Liver (tissue), 9 donors: ENCODE data around the gene AIG1. TPM values are rescaled to one million over a fixed set of nuclear protein-coding genes. Genes with fewer than 3 reads are reported as not detected.

Experiments used
- DNase-seq: peaks from one replicate; pipeline ENCODE4 v3.0.0-alpha.2; 2017; ENCODE audit warnings: low spot score
- H3K27ac ChIP-seq, 2 donors: one replicate each; pipeline ENCODE4 v1.7.0; 2013; ENCODE audit warnings: inconsistent platforms in 2 of 2, low read length in 2 of 2, control low read depth in 1 of 2, low read depth in 1 of 2, mild to moderate bottlenecking in 1 of 2
- H3K27me3 ChIP-seq, 4 donors: one replicate each; pipeline versions ENCODE4 v1.6.1 to v1.7.0; 2013; ENCODE audit warnings: low read length in 3 of 4, inconsistent platforms in 1 of 4, mild to moderate bottlenecking in 1 of 4, moderate library complexity in 1 of 4; ENCODE audit not compliant: control insufficient read depth in 4 of 4, insufficient read depth in 4 of 4
- H3K36me3 ChIP-seq, 4 donors: one replicate each; pipeline versions ENCODE4 v1.6.1 to v1.7.0; 2013; ENCODE audit warnings: low read length in 3 of 4, mild to moderate bottlenecking in 3 of 4, low read depth in 1 of 4, moderate library complexity in 1 of 4; ENCODE audit not compliant: control insufficient read depth in 4 of 4, insufficient read depth in 3 of 4
- H3K4me1 ChIP-seq, 4 donors: one replicate each; pipeline versions ENCODE4 v1.6.1 to v1.7.0; 2013; ENCODE audit warnings: low read length in 3 of 4, mild to moderate bottlenecking in 3 of 4, moderate library complexity in 1 of 4; ENCODE audit not compliant: control insufficient read depth in 4 of 4, insufficient read depth in 4 of 4
- H3K4me3 ChIP-seq, 3 donors: one replicate each; pipeline versions ENCODE4 v1.6.1 to v1.7.0; 2013; ENCODE audit warnings: low read length in 3 of 3, control low read depth in 1 of 3, low read depth in 1 of 3, mild to moderate bottlenecking in 1 of 3
- H3K9ac ChIP-seq, 2 donors: one replicate each; pipeline ENCODE4 v1.7.0; 2013; ENCODE audit warnings: low read length in 2 of 2, mild to moderate bottlenecking in 2 of 2, moderate library complexity in 2 of 2, control low read depth in 1 of 2, low read depth in 1 of 2
- H3K9me3 ChIP-seq, 4 donors: one replicate each; pipeline versions ENCODE4 v1.6.1 to v1.7.0; 2013; ENCODE audit warnings: low read length in 3 of 4; ENCODE audit not compliant: control insufficient read depth in 4 of 4
- CTCF ChIP-seq: fragments of 150-350 bp; IDR thresholded peaks from 2 replicates; pipeline ENCODE4 v1.5.1; 2017; ENCODE audit warnings: improper control_type of control experiment, low read depth, low read length; ENCODE audit not compliant: missing input control
- EGR1 ChIP-seq, 2 donors: IDR thresholded peaks; 2 replicates each; pipeline ENCODE4 v1.6.1; 2016 to 2018; ENCODE audit warnings: antibody characterized with exemption in 2 of 2, low read depth in 2 of 2
- FOXA1 ChIP-seq: IDR thresholded peaks from 2 replicates; pipeline ENCODE4 v1.6.1; 2016; ENCODE audit warnings: antibody characterized with exemption
- FOXA2 ChIP-seq: IDR thresholded peaks from 2 replicates; pipeline ENCODE4 v1.6.1; 2016; ENCODE audit warnings: antibody characterized with exemption
- GABPA ChIP-seq, 2 donors: IDR thresholded peaks in 1 of 2; conservative IDR thresholded peaks in 1 of 2; 2 replicates each; pipeline ENCODE4 v1.6.1; 2016; ENCODE audit warnings: antibody characterized with exemption in 2 of 2, mild to moderate bottlenecking in 1 of 2, moderate library complexity in 1 of 2
- HNF4A ChIP-seq, 2 donors: conservative IDR thresholded peaks; 2 replicates each; pipeline ENCODE4 v1.6.1; 2016; ENCODE audit warnings: antibody characterized with exemption in 2 of 2, mild to moderate bottlenecking in 2 of 2
- HNF4G ChIP-seq: IDR thresholded peaks from 2 replicates; pipeline ENCODE4 v1.6.1; 2016; ENCODE audit warnings: antibody characterized with exemption
- JUND ChIP-seq, 2 donors: IDR thresholded peaks; 2 replicates each; pipeline ENCODE4 v1.6.1; 2016; ENCODE audit warnings: antibody characterized with exemption in 2 of 2
- MAX ChIP-seq: IDR thresholded peaks from 2 replicates; pipeline ENCODE4 v1.6.1; 2016; ENCODE audit warnings: antibody characterized with exemption
- NR2F2 ChIP-seq: IDR thresholded peaks from 2 replicates; pipeline ENCODE4 v1.6.1; 2016; ENCODE audit warnings: antibody characterized with exemption
- RAD21 ChIP-seq, 2 donors: IDR thresholded peaks; 2 replicates each; pipeline ENCODE4 v1.6.1; 2016; ENCODE audit warnings: antibody characterized with exemption in 2 of 2, mild to moderate bottlenecking in 2 of 2
- RXRA ChIP-seq, 2 donors: IDR thresholded peaks; 2 replicates each; pipeline ENCODE4 v1.6.1; 2017 to 2018; ENCODE audit warnings: antibody characterized with exemption in 2 of 2, mild to moderate bottlenecking in 1 of 2
- SP1 ChIP-seq: IDR thresholded peaks from 2 replicates; pipeline ENCODE4 v1.6.1; 2018; ENCODE audit warnings: antibody characterized with exemption, mild to moderate bottlenecking
- TAF1 ChIP-seq: conservative IDR thresholded peaks from 2 replicates; pipeline ENCODE4 v1.6.1; 2016; ENCODE audit warnings: antibody characterized with exemption, mild to moderate bottlenecking
- YY1 ChIP-seq: IDR thresholded peaks from 2 replicates; pipeline ENCODE4 v1.6.1; 2016; ENCODE audit warnings: antibody characterized with exemption, mild to moderate bottlenecking
- ZBTB33 ChIP-seq: IDR thresholded peaks from 2 replicates; pipeline ENCODE4 v1.6.1; 2016; ENCODE audit warnings: antibody characterized with exemption
- WGBS: extraction: QIAGEN DNeasy Blood & Tissue Kit; methylation state at CpG from one replicate; pipeline ENCODE4 v1.1.7; 2013; 5-methylcytosine and 5-hydroxymethylcytosine counted together
- polyA plus RNA-seq, 2 donors: library from polyadenylated mRNA; stranded (reverse) in 1 of 2; unstranded in 1 of 2; fragments of 200-250 nt in 1 of 2; fragments of >200 nt in 1 of 2; fragmentation: Nextera tagmentation in 1 of 2; extraction: Ambion mirVana in 1 of 2; gene quantifications; one replicate each; pipeline versions ENCODE4 v1.2.1 to v1.2.3, GENCODE V29; 2013 to 2015
- total RNA-seq, 2 donors: library from RNA; depleted of rRNA; stranded (reverse); fragments of >200 nt; gene quantifications; one replicate each; pipeline ENCODE4 v1.2.3, GENCODE V29; 2014
- TF ChIP-seq, protein P1 (sequence below): IDR thresholded peaks from 2 replicates; pipeline ENCODE4 v1.6.1; 2016; ENCODE audit warnings: antibody characterized with exemption
- TF ChIP-seq, protein P2 (sequence below): IDR thresholded peaks from 2 replicates; pipeline ENCODE4 v1.6.1; 2016; ENCODE audit warnings: antibody characterized with exemption, mild to moderate bottlenecking
- donor health status: healthy.
- donor health status: healthy.
- donor health status: healthy.
- donor health status: healthy.
- donor health status: healthy.

AIG1 gene
- total and polyA plus RNA-seq, 4 donors: 74.8 to 169 (median 121) TPM

- TF ChIP-seq, protein P1, sequence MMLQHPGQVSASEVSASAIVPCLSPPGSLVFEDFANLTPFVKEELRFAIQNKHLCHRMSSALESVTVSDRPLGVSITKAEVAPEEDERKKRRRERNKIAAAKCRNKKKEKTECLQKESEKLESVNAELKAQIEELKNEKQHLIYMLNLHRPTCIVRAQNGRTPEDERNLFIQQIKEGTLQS: no peak
These were observed 190.6 kb downstream of the AIG1 start (continued) for GRCh38 chr6:143251288-143251687.

DNA sequence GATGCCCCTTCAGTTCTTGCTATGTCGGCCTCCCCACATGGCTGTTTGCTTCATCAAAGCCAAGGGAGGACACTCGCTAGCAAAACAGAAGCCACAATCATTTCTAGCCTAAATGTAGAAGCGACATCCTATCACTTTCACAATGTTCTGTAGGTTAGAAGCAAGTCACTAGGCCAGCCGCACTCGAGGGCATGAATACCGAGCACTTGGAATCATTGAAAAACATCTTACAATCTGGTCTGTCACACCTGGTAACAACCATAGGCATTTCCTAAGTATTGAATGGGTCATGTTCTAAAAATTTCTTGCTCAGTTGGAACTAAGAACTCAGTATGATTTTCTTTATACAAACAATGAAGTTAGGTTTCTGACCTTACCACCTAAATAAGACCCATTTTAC, 192.3 kb downstream of the AIG1 start:
- no peak for DNase-seq
- H3K4me1 ChIP-seq: no peaks in the 10 kb centered on the region
- no peaks in the 10 kb centered on the region for H3K9me3 ChIP-seq
- WGBS: 96% methylated on average over 6 of the region's 6 CpGs
- no peaks in the 10 kb centered on the region for H3K27me3 ChIP-seq
- no peak overlapping the region for H3K4me3 ChIP-seq
- TF ChIP-seq EGR1 (IDR thresholded peaks at IDR 0.05; ENCODE audit: low read depth in 2 of 2) (no peak), CTCF (no peak), GABPA (IDR thresholded peaks at IDR 0.05 in 1 of 2, conservative IDR thresholded peaks at IDR 0.05 in 1 of 2) (no peak), FOXA2 (no peak), ZBTB33 (no peak), SP1 (no peak), JUND (IDR thresholded peaks at IDR 0.05) (no peak), RAD21 (IDR thresholded peaks at IDR 0.05) (no peak), TAF1 (no peak), HNF4A (conservative IDR thresholded peaks at IDR 0.05) (no peak), HNF4G (no peak), FOXA1 (no peak), NR2F2 (no peak), YY1 (no peak), RXRA (IDR thresholded peaks at IDR 0.05) (no peak), MAX (no peak)
- TF ChIP-seq, protein P2, sequence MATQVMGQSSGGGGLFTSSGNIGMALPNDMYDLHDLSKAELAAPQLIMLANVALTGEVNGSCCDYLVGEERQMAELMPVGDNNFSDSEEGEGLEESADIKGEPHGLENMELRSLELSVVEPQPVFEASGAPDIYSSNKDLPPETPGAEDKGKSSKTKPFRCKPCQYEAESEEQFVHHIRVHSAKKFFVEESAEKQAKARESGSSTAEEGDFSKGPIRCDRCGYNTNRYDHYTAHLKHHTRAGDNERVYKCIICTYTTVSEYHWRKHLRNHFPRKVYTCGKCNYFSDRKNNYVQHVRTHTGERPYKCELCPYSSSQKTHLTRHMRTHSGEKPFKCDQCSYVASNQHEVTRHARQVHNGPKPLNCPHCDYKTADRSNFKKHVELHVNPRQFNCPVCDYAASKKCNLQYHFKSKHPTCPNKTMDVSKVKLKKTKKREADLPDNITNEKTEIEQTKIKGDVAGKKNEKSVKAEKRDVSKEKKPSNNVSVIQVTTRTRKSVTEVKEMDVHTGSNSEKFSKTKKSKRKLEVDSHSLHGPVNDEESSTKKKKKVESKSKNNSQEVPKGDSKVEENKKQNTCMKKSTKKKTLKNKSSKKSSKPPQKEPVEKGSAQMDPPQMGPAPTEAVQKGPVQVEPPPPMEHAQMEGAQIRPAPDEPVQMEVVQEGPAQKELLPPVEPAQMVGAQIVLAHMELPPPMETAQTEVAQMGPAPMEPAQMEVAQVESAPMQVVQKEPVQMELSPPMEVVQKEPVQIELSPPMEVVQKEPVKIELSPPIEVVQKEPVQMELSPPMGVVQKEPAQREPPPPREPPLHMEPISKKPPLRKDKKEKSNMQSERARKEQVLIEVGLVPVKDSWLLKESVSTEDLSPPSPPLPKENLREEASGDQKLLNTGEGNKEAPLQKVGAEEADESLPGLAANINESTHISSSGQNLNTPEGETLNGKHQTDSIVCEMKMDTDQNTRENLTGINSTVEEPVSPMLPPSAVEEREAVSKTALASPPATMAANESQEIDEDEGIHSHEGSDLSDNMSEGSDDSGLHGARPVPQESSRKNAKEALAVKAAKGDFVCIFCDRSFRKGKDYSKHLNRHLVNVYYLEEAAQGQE: no peak
- TF ChIP-seq, protein P1: no peak
- H3K36me3 ChIP-seq: peaks cover 0 to 5% (median 1%) of the 10 kb centered on the region in 4 donors
- H3K9ac ChIP-seq: no peak overlapping the region
- no peak overlapping the region for H3K27ac ChIP-seq
